Kidney capillary endothelial cell (primary cell): Measurements from ENCODE around the gene CELF3.

Experiments used
- DNase-seq: peaks from one replicate; pipeline ENCODE4 v3.0.0-alpha.2; 2018; ENCODE audit warnings: low spot score

Gene CELF3

GRCh38 chr1:151720974-151721787 is 4.6 kb upstream of the CELF3 start, which contains the start of gene RIIAD1:
RIIAD1 (plus strand) TSS chr1:151721522; CDS start chr1:151721537, 15 bp downstream.
- DNase-seq = no peak

DNA sequence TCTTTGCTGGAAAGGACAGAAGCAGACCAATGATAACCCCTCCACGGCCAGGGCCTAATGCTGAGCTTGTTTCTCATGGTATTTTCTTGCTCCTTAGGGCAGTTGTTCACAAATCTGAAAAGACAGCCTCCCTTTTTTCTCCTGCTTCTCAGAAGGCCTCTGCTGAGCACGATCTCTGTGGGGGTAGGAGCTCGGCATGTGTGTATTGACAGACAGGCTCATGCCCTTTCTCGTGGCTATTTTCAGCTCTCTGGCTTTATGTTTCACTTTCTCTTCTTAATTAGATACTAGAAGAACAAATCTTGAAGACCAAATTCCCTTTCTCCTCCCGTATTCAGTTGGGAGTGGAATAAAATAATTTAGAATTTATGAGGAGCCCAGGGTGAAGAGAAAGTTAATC is 4.0 kb upstream of the CELF3 start:
- DNase-seq = no peak

GRCh38 chr1:151720125-151720524 is 3.5 kb upstream of the CELF3 start:
- DNase-seq = no peak

GRCh38 chr1:151718666-151719065 is 2.1 kb upstream of the CELF3 start:
- DNase-seq = no peak

- no peak for DNase-seq
Observed at GRCh38 chr1:151718011-151718431, 1.4 kb upstream of the CELF3 start.

GRCh38 chr1:151716405-151716762 is 219 bp downstream of the CELF3 start:
- DNase-seq = no peak

- no peak for DNase-seq
Observed at GRCh38 chr1:151715726-151716404, 738 bp downstream of the CELF3 start.

GRCh38 chr1:151714820-151715725 is 1.5 kb downstream of the CELF3 start:
- DNase-seq = no peak

DNA sequence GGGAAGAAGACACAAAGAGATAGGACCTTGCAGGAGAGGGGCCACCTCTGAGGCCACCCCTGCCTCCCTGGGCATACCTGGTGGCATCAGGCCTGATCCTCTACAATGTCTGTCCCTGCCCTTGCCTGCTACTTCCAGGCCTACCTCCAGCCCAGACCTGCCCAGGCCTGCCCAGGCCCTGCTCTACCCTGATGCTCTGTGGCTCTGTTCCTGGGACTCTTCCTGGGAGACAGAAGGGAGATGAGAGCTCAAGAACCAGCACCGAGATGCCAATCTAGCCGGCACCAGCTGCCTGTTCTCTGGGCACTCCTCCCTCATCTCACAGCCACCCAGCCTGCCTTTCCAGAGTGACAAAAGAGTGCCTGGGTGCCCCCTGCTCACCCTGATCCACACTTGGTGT is 2.7 kb downstream of the CELF3 start:
- no peak for DNase-seq

- no peak for DNase-seq
Observed at GRCh38 chr1:151713044-151713443, 3.6 kb downstream of the CELF3 start.

- no peak for DNase-seq
Observed at GRCh38 chr1:151711951-151712350, 4.7 kb downstream of the CELF3 start.

DNA sequence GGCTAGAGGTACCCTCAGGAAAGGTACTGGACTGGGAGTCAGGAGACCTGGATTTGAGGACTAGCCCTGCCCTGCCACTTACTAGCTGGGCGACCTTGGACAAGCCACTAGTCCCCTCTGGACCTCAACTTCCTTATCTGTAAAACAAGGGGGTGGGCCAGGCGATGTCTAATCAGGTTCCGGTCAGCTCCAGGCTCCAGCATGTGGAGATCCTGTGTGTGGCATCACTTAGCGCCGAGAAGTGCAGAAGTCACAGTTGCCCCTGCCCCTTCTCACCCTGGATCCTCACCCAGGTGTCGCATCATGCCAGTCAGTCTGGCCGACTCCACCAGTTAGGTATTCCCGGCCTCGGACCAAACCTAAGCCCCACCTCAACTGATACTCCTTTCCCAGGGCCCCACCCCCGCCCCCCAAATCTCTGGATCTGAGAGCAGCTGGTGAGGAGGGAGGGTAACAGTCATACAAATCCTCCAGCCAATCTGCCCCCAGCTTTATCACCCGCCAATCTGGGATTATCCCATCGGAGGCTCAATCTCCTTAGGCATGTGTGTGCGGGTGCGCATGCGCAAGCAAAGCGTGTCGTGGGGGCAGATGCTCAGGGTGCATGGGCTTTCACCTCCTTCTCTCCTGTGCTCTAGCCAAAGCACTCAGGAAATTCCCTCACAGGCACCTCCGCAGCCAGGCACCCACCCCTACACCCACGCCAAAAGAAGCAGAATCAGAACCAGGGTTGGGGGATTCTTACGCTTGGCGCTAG is 5.4 kb downstream of the CELF3 start:
- DNase-seq = no peak

GRCh38 chr1:151710187-151710840 is 6.3 kb downstream of the CELF3 start:
- no peak for DNase-seq

DNA sequence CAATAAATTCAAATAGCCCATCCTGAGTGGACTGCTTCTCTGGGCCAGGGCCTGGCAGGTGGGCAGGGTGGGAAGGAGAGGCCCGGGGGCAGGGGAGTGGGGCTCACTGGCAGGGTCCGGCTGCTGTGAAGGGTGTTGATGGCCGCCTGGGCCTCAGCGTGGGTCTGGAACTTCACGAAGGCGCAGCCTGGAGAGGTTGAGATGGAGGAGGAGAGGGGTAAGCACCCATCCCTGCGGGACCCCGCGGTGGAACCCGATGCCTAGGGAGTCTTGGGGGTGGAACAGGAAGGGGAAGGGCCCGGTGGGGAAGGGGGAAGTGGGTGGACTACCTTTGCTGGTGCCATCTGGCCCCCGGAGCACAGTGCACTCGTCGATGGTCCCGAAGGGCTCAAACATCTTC is 7.7 kb downstream of the CELF3 start:
- no peak for DNase-seq

DNA sequence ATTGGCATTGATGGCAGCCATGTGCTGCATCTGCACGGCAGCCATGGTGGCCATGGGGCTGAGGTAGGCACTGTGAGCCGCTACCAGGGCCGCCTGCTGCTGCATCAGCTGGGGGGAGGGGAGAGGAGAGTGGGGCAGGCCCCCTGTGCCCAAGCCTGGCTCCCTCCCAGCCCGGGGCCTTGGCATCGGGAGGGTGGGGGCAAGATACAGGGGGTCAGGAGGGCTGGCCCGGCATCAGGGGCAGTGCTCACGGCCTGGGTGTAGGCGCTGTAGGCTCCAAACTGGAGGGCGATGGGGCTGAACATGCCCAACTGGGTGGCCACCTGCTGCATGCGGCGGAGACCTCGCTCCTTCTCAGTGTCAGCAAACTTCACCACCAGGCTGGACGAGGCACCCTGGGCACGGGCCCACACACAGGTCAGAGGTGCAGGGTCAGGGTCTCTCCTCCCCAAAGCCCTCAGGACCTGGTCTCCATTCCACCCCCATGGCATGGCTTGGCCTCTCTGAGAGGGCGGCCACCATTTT is 9.0 kb downstream of the CELF3 start:
- no peak for DNase-seq

DNA sequence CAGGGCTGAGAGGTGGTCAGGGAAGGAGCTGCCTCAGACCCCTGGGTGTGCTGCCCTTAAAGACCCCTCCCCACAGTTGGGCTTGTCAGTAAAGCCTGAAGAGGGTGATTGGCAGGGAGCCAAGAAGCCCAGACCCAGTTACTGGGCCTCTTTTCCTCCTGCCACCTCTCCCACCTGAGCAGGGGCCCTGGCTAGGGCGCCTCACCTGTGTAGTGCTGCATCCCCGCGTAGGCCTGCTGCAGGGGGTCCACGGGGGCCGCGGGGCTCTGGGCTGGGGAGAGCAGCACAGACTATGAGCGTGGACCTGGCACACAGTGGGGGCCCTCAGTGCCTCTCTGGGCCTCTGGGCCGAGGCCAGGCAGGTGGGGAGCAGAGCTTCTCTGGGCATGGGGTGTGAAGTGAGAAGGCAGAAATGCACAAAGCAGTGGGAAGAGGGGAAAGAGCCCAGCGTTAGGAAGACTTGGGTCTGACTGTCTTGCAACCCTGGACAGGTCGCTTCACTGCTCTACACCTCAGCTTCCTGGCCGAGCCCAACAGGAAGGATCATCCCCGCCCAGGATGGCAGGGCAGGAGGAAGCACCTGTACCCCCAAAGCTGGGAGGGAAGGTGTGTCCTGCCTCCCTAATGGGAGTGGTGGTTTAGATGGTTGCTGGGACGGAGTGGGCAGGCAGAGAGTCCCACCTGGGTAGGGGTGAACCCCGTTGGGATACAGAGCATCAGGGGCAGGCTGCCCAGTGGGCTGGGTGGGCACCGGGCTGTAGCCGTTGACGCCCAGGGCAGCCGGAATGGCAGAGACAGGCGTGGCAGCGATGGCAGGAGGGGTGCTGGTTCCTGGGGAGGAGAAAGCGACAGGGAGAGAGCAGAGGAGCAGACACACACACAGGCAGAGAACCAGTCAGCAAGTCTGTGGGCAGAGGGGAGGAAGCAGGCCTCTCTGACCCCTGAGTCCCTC is 9.9 kb downstream of the CELF3 start:
- no peak for DNase-seq

DNA sequence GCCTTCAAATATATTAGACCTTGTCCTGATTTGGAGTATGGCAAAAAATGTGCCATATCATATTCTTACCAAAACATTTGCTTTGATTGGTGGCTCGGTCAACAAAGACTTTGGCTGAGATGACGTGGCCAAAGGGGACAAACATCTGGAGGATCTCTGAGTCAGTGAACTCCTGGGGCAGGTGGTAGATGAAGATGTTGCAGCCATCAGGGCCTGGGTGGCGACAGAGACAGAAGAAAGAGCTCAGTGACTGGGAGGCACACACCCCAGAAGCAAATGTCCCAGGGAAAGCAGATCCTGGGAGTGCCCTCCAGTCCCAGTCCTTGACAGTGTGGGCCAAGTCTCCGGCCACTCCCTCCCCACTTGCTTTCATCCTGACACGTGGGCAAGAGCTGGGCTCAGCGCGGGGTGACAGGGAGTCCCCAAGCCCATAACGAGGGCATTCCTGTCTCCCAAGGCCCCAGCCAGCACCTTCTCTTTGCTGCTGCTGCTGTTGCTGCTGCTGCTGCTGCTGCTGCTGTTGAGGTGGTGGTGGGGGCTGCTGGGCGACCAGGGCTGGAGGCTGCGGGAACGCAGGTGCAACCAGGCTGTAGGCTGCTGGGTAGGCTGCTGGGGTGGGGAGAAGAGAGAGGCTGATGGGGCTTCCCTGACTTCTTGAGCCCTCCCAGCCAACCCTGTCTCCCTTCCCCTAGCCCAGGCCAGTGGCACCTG is 10.7 kb downstream of the CELF3 start:
- DNase-seq = no peak

GRCh38 chr1:151705146-151705545 is 11.5 kb downstream of the CELF3 start:
- DNase-seq = no peak

- no peak for DNase-seq
Observed at GRCh38 chr1:151704246-151704645, 12.4 kb downstream of the CELF3 start.
